AG09309 (cell line): ENCODE measurements around the gene ZNF184.
A peak's percentile ranks its signal among the peaks of the same experiment; 100 is the strongest.

Experiments
- DNase-seq: peaks from one replicate; pipeline ENCODE4 v3.0.0-alpha.2; 2010; ENCODE audit warnings: low read depth
- H3K4me3 ChIP-seq: 2 replicates; pipeline ENCODE4 v1.5.1; 2011; ENCODE audit warnings: mild to moderate bottlenecking, low read depth, low read length, moderate library complexity; ENCODE audit not compliant: control insufficient read depth
- TF ChIP-seq, protein P1 (sequence below): IDR thresholded peaks from 2 replicates; pipeline ENCODE4 v1.5.1; 2011; ENCODE audit warnings: mild to moderate bottlenecking, low read depth, low read length, inconsistent platforms; ENCODE audit not compliant: insufficient read depth, control insufficient read depth; ENCODE audit errors: missing control alignments

ZNF184 gene

GRCh38 chr6:27479319-27480182, 6.6 kb upstream of the ZNF184 start:
- DNase-seq, result peak; percentile 90
- peak overlapping the region; percentile 55 for H3K4me3 ChIP-seq
- TF ChIP-seq, protein P1, sequence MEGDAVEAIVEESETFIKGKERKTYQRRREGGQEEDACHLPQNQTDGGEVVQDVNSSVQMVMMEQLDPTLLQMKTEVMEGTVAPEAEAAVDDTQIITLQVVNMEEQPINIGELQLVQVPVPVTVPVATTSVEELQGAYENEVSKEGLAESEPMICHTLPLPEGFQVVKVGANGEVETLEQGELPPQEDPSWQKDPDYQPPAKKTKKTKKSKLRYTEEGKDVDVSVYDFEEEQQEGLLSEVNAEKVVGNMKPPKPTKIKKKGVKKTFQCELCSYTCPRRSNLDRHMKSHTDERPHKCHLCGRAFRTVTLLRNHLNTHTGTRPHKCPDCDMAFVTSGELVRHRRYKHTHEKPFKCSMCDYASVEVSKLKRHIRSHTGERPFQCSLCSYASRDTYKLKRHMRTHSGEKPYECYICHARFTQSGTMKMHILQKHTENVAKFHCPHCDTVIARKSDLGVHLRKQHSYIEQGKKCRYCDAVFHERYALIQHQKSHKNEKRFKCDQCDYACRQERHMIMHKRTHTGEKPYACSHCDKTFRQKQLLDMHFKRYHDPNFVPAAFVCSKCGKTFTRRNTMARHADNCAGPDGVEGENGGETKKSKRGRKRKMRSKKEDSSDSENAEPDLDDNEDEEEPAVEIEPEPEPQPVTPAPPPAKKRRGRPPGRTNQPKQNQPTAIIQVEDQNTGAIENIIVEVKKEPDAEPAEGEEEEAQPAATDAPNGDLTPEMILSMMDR, result no peak

DNA sequence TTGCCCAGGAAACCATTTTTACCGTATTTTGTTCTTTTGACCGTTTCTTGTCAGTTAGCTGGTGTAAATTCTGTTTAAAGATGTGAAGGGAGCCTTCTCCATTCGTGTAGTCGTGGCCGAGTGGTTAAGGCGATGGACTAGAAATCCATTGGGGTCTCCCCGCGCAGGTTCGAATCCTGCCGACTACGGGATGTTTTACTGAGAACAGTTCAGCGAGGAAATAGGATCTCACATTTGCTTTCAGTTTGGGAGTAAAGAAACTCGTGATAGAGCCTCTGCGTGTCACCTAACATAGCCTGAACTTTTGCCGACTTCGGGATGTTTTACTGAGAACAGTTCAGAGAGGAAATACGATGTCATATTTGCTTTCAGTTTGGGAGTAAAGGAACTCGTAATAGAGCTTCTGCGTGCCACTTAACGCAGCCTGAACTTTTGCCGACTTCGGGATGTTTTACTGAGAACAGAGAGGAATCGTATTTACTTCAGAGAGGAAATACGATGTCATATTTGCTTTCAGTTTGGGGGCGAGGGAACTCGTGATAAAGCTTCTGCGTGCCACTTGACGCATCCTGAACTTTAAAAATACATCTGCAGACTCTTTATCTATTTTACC, 5.9 kb upstream of the ZNF184 start:
- TF ChIP-seq, protein P1, result no peak
- peak; percentile 80 for DNase-seq
- H3K4me3 ChIP-seq, result peak overlapping the region; percentile 55

DNA sequence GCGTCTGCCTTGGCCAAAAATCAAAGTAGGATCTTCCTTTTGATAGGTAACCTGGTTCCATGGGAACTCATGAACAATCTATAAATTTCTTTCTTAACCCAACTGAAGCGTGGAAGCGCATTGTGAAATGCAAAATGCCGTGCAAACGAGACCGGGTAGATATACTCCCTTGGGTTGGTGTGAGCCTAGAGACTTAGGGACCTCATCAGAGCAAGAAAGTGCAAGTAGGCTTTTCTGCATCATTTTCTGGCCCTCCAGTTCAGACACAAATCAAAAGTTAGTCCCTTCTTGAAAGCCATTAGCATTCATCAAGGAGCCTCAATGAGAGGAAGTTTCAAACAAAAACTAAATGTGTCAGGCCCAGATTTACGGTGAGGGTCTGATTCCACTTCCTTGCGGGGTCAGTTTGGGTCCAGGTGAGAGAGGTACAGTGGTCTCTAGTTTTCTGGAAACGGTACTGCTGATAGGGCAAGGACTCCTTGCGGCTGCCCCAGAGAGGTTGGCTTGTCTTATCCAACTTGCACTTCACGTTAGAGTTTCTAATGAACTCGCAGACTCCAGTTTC, 5.3 kb upstream of the ZNF184 start:
- TF ChIP-seq, protein P1, result no peak
- peak overlapping the region; percentile 55 for H3K4me3 ChIP-seq
- no peak for DNase-seq

- DNase-seq, result no peak
- H3K4me3 ChIP-seq, result no peak overlapping the region; the same call in 1 of the 2 replicates
- TF ChIP-seq, protein P1, result no peak
Measured at GRCh38 chr6:27477318-27478013, 4.6 kb upstream of the ZNF184 start.

DNA sequence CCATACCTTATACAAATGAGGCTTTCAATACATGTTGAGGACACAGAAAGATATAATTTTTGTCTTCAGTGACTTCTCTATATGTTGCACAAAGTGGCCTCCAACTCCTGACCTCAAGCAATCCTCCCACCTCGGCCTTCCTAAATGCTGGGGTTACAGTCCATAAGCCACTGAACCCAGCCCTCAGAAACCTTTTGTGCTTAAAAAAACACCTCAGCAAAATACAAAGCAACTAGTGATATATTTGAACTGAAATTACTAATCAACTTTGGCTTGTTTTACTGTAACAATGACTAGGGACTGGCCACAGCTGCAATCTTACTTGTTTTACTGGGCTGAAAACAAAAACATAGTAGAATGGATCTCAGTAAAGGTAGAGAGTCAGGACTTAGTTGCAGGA, 3.2 kb upstream of the ZNF184 start:
- H3K4me3 ChIP-seq, result no peak overlapping the region
- no peak for DNase-seq
- TF ChIP-seq, protein P1, result no peak

DNA sequence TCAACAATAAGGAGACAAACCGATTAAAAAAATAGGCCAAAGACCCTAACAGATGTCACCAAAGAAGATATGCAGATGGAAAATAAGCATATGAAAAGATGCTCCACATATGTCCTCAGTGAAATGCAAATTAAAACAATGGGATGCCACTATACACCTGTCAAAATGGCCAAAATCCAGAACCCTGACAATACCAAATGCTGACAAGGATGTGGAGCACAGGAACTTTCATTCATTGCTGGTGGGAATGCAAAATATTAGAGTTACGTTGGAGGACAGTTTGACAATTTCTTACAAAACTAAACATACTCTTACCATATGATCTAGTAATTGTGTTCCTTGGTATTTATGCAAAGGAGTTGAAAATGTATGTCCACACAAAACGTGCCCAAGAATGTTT, 1.8 kb upstream of the ZNF184 start:
- TF ChIP-seq, protein P1, result no peak
- no peak for DNase-seq
- H3K4me3 ChIP-seq, result no peak overlapping the region
